Measurements from ENCODE around the gene LRIF1. TPM values are rescaled to one million over a fixed set of nuclear protein-coding genes. Genes with fewer than 3 reads are reported as not detected.
"Not testable (repeated sequence)": the region's sequence is repeated elsewhere in the genome, so short reads cannot be mapped to it uniquely, and the experiment has no call there.

Gene LRIF1, protein sequence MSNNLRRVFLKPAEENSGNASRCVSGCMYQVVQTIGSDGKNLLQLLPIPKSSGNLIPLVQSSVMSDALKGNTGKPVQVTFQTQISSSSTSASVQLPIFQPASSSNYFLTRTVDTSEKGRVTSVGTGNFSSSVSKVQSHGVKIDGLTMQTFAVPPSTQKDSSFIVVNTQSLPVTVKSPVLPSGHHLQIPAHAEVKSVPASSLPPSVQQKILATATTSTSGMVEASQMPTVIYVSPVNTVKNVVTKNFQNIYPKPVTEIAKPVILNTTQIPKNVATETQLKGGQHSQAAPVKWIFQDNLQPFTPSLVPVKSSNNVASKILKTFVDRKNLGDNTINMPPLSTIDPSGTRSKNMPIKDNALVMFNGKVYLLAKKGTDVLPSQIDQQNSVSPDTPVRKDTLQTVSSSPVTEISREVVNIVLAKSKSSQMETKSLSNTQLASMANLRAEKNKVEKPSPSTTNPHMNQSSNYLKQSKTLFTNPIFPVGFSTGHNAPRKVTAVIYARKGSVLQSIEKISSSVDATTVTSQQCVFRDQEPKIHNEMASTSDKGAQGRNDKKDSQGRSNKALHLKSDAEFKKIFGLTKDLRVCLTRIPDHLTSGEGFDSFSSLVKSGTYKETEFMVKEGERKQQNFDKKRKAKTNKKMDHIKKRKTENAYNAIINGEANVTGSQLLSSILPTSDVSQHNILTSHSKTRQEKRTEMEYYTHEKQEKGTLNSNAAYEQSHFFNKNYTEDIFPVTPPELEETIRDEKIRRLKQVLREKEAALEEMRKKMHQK
- total RNA-seq (2014; rRNA removed; shearing (Covaris generic)): 1.9 and 3.9 TPM in 2 replicates

DNA sequence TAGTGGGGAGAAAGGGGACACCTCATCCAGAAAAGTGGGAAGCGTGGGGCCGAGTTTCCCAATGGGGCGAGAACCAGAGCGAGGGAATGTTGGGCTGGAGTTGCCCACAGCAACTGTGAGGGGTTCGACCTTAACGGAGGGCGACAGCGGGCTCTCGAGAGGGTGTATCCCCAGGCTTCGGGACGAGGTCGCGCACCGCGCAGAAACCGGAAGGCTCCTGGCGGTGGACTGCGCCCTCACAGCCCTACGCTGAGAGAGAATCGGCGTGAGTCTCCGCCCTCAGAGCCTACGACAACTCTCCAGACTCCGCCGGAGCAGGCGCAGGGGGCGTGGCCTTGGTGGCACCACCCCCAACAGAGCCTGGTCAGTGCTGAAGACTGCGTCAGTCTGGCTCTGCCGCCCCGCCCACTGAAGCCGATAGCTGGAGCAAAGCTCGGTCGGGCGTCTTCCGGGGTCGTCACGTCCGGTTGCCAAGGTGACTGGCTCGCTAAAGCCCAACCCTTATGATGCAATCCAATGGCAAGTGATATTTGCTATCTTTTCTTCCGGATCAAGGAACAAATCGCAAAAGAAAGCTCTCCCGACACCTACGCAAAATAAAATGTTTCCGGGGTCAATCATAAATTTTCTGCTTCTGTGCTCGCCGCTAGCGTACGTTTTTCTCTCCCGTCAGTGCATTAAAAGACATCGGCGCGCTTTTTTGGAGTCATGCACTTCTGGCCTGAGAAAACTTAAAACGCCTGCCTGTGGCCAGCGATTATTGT lies at the start of gene LRIF1:
Gene LRIF1 (minus strand): TSS at position 232 of the 764 bp plus-strand sequence. CDS start 234 bp downstream, outside the sequence.
- peak; percentile 87 for DNase-seq (ENCODE audit: low spot score)

DNA sequence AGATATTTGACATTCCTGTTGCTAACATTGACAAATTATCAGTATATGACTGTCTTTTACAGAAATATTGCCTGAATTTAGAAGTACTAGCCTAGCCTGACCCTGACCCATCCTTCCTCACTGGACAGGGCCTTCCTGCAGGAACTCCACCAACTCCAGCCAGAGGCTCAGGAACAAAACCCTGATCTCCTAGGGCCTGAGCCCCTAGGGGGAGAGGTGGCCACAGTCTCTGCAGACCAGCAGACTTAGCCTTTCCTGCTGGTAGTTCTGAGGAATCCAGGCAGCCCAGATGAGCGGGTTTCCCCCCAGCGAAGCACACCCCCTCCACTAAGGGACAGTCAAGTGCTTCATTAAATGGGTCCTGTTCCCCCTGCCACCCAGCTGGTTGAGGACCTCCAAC lies 44.3 kb upstream of the LRIF1 start:
- no peak for DNase-seq (ENCODE audit: low spot score)

DNA sequence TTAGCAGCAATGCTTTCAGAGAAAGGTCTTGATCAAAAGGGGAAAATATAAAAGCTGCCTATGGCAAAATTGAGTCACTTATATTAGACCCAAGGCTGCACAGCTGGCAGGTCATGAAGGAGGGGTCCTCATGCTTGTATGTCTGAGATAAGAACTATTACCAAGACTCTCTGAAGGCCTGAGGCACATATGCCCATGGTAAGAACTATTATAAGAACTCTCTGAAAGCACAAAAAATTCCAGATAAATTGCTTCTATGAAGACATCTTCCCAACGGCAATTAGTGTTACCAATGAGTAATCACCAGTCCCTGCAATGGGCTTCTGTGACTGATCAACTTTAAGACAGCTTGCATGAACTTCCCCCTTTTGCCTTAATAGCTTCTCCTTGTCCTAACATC lies 42.8 kb upstream of the LRIF1 start:
- DNase-seq (ENCODE audit: low spot score): no peak

DNA sequence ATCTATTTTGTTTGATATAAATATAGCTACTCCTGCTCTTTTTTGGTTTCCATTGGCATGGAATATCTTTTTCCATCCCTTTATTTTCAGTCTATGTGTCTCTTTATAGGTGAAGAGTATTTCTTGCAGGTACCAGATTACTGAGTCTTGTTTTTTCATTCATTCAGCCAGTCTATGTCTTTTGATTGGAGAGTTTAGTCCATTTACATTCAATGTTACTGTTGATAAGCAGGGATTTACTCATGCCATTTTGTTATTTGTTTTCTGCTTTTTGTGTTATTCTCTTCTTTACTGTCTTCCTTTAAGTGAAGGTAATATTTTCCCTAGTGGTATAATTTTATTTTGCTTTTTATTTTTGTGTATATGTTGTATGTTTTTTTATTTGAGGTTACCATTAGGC lies 35.9 kb upstream of the LRIF1 start:
- not testable (repeated sequence) for DNase-seq (ENCODE audit: low spot score)

DNA sequence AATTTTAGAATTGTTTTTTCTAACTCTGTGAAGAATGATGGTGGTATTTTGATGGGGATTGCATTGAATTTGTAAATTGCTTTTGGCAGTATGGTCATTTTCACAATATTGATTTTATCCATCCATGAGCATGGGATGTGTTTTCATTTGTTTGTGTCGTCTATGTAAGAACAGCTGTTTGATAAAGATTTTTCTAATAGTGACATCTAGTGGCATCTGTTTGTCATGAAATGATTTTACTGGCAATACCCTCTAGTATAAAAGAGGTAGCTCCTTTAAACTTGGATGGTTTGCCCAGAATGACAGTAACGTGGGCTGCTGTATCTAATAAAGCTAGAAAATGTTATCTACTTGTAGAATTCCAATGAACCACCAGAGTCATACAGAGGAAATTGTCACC lies 28.6 kb upstream of the LRIF1 start:
- DNase-seq (ENCODE audit: low spot score): peak; percentile 46

DNA sequence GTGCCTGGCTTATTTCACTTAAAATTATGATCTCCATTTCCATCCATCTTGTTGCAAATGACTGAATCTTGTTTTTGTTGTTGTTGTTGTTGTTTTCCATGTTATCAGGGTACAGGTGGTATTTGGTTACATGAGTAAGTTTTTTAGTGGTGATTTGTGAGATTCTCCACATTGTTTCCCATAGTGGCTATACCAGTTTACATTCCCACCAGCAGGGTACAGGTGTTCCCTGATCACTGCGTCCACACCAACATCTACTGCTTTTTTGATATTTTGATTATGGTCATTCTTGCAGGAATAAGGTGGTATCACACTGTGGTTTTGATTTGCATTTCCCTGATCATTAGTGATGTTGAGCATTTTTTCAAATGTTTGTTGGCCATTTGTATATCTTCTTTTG lies 27.6 kb upstream of the LRIF1 start:
- DNase-seq (ENCODE audit: low spot score): peak; percentile 6

DNA sequence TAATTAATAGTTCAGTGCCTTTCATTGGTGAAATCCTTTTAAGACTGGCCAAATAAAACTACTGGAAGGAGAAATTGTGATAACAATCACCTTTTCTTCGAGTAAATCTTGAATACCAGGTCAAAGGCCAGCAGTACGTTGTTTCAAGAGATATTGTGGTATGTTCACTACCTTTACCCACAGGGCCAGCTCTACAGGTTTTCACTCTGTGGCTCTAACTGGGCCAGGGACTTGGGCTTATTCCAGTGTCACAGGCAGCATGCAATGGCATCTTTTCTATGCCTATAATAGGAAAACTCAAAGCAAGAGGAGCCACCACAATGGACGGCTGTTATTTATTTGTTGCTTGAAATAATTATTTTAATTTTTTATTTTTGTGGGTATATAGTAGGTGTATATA lies 26.8 kb upstream of the LRIF1 start:
- no peak for DNase-seq (ENCODE audit: low spot score)

DNA sequence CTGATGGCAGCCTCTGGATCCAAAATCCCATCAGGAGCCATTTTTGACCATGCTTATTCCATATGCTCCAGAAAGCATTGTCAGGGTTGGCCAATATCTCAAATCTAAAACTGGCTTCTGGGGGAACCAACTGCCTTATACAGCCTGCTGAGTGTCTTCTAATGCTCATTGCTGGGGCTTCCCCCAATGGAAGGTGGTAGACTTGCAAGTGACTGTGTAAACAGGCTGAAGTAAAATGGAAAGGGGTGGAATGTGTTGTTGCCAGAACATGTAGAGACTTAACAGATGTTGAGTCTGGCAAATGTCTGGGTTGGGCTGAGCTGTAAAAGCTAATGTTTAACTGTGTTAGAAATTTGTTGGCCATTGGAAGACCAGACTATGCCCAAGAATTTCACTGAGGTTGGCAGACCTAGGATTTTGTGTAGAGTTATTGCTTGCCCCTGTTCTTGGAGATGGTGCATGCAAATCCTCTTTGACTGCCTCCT lies 22.7 kb upstream of the LRIF1 start:
- DNase-seq (ENCODE audit: low spot score): no peak

DNA sequence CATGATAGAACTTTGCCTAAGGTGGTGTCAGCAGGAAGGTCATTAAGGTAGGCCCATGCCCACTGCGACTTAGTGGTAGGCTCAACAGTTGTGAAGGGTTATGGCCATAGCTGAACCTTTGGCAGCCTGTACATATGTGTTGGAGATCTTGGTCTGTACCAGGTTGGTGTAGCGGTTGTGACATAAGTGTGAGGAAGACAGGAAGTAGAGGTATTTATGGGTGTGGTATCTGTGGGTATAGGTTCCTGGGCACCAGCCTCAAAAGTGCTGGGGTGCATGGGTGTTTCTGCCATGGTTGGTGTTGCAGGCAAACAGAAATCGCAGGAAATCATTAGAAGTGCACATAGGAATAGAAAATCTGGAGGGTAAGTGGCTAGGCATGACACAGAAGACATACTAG lies 18.6 kb upstream of the LRIF1 start:
- DNase-seq (ENCODE audit: low spot score): no peak

DNA sequence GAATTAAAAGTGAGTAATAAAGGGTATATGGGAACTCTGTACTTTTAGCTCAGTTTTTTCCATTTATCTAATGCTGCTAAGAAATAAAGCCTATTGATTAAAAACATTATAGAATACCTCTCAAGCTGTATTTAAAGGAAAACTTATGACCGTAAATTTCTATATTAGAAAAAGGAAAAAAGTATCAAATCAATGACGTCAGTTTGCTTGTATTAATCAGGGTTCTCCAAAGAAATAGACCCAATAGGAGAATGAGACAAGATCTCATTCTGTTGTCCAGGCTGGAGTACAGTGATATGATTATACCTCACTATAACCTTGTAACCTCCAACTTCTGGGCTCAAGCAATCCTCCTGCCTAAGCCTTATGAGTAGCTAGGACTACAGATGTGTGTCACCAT lies 15.4 kb upstream of the LRIF1 start:
- no peak for DNase-seq (ENCODE audit: low spot score)

DNA sequence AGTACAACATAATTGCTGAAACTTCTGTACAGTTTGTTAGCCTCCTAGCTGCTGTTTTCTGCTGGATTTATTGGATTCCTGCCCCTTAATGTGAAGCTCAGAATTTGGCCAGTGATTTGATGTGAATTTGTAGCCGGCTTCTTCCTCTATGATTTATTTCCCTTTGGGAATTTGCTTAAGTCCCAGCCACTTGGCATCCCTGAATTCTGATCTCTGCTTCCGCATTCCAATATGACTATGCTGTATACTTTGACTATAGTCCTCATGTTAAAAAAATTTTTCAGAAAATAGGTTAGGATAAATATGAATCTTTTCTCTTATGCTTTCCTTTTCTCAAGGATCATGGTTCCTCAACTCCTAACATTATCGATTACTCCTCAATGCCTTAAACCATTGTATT lies 12.4 kb upstream of the LRIF1 start:
- no peak for DNase-seq (ENCODE audit: low spot score)

DNA sequence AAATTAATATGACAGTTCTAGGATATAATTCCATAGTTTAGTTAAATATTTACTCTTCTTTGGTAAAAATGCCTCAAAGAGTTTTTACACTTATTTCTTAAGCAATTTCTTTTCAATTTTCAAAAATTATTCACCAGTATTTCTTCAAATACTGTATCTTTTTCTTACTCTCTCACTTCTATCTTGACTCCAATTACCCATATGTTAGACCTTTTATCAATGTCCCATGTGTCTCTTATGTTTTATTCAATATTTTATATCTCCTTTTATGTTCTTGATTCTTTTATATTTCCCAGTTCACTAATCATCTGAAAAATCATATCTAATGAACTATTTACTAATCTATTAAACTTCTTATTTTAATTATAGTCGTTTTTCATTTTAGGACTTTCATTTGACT lies 11.5 kb upstream of the LRIF1 start:
- DNase-seq (ENCODE audit: low spot score): no peak

DNA sequence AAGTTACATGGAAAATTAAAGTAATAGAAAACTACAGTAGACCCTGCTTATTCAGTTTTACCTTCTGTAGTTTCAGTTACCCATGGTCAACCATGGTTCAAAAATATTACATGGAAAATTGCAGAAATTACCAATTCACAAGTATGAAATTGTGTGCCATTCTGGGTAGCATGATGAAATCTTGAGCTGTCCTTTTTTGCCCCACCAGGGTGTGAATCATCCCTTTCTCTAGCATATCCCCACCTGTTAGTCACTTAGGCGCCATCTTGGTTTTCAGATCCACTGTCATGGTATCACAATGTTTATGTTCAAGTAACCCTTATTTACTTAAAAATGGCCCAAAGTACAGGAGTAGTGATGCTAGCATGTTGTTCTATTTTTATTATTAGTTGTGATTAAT lies 3.5 kb upstream of the LRIF1 start:
- DNase-seq (ENCODE audit: low spot score): no peak

DNA sequence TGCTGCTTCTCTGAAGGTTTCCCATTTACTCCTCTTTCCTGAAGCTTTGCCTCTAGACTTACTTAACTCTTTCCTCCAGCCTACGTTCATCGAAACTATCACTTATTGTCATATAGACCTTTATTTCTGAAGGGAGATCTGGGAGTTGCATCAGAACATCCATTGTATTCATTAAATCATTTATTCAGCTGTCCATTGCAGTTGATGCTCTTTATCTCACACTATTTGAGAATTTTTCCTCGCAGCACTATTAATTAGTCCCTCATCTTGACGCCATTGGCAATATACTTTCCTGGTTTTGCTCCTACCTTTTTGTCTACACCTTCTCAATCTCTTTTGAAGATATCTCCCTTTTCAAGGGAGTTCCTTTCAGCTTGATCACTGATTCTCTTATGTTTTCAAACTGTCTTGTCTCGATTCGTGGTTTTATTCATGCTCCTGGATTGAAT lies 757 bp upstream of the LRIF1 start:
- no peak for DNase-seq (ENCODE audit: low spot score)

DNA sequence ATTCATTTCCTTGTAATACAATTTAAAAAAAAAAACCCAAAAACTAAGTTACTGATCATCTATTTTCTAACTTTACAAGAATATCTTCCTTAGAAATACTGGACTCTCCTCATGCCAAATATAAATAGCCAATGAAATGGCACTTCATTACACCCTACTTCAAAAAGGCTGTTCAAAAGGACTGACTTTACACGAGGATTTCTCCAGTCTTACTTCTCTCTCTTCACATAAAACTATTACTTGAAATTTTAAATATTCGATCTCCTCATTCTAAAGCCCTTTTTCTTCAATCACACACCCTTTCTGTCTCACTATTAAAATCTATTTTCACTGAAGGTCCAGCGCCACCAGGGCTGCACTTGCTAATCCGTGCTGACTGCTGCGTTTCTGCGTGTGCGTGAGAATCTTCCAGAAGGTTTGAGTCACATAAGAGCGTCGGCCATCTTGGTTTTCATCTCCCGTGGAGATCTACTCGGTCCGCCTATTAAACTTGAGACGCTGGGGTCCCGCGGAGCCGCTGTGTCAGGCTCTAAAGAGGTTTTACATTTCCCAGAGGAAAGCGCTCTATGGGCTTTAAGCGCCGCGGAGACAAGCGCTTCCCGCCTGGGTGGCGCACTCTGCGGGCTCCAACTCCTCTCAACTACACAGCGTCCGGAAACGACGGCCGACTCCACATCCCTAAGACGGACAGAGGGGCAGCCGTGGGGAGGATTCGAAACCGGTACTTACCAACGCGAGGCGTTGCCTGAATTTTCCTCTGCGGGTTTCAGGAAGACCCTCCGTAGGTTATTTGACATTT lies 631 bp downstream of the LRIF1 start:
- DNase-seq (ENCODE audit: low spot score): peak; percentile 43

DNA sequence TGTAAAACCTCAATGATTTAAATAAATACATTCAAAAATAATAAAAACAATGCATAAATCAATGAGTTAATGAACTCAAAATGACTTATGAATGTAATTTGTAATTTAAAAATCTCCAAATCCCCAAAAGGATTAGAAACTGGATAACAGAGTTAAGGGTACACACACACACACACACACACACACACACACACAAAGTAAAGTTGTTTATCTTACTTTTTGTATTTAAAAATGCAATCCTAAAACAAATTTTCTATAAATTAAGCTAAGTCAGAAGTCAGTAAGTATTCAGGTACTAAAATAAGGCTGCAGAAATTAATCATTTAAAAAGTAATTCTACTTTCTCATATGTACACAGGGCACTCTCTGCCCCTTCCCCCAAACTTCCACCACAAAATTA lies 1.8 kb downstream of the LRIF1 start:
- no peak for DNase-seq (ENCODE audit: low spot score)

DNA sequence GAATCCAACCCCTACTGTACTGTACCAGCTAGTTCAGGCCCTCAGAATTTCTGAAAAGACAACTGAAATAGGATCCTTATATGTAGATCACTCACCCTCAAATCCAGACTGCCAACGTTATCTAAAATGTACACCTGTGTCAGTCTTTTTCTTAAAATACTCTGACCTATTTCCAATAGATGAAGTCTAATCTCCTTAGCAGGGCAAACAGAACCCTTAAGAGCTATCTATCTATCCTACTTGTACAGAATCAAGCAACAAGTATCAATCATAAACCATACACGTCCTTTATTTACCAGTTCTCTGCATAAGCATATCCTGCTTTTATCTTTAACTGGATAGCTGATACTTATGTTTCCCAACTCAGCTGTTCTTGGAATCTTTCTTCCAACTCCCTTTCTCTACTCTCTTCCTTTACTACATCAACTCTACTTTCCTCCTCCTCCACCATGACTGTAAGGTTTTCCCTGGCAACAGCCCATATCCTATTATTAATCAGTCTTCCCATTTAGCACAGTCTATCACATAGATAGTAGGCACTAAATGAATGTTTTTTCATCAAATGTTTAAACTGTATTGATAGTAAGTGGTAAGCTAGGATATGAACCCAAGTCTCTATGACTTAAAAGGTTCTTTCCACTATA lies 2.8 kb downstream of the LRIF1 start:
- DNase-seq (ENCODE audit: low spot score): no peak

DNA sequence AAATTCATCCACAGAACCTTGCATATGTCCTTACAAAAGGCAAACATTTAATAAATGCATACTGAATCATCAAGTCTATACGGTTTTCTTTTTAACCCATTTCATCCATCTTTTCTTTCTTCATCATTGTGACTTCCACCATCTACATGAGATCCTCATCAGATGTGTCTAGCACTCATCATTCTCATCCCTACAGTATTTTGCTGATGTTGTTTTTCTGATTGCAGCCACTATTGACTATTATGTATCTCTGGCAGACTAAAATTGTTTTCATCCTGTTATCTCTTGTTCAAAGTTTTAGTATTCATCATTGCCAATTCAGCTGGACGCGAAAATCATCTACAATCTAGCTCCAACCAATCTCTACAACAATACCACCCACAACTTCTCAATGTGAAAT lies 5.9 kb downstream of the LRIF1 start:
- no peak for DNase-seq (ENCODE audit: low spot score)

DNA sequence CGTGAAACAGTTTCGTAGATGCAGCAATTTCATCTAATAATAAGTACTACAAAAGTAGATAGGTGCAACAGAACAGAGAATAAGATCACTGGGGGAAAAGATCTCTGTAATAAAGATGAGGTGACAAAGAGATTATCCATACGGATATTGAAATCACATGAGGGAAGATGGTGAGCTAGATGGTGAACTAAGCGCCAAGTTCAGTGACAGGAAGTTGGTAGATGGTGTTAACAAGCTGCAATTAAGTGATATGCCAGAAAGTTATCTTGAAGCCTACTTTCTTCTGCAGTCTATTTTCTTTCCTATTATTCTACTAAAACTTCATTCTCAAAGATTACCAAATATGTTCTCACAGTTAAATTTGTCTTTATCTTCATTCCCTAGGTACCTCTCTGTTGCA lies 7.1 kb downstream of the LRIF1 start:
- DNase-seq (ENCODE audit: low spot score): no peak

DNA sequence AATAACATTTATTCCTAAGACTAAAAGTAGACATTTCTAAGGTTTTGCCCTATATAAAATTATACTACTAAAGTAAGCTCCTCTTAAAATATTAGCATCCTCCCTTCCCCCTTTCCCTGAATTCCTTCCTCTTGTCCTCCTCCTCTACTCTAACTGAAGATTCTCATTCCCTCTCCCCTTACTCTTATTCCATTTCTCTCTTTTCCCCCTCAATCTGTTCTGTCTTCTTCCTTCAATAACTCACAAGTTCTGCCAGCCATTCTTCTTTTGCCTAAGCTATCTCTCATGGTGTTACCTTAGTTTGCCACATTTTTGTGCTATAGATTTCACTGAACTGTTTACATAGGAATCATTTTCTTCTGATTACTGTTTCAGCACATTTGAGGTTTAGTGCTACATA lies 10.7 kb downstream of the LRIF1 start:
- no peak for DNase-seq (ENCODE audit: low spot score)

DNA sequence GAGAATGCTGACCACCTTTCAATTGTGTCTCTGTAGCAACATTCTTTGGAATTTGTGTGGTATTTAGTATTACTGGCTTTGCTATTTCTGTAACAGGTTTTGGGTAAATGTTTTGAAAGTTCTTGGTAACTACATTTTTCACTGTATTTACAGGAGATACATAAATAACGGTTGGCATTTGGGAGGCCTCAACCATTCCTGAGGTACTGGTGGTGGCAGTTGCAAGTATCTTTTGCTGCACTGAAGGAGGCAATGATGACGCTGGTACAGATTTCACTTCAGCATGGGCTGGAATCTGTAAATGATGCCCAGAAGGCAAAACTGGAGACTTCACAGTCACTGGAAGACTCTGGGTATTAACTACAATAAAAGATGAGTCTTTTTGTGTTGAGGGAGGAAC lies 11.7 kb downstream of the LRIF1 start:
- no peak for DNase-seq (ENCODE audit: low spot score)

Measured in HT-29 (cell line).